Measurements from ENCODE around the gene PAK4. TPM values are rescaled to one million over a fixed set of nuclear protein-coding genes. Genes with fewer than 3 reads are reported as not detected.

PAK4 gene
- polyA plus RNA-seq, 4 donors, result 53.9 to 78.8 (median 56.0) TPM

DNA sequence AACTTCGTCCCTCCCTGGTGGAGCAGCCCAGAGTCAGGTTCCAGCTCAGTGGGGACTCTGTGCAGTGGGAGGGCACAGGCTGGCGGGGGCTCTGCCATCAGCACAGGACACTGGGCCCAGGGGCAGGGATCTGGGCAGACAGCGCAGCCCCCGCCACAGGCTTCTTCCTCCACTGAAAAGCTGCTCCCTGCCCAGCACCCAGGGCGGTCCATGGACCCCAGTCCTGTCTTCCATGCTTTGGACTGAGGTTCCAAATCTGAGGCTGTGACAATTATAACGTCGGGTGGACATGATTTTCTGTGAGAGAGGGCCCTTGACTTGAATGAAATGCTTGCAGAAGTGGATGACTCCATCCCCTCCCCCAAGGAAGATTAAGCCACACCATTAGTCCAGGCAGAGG lies 50.0 kb downstream of the PAK4 start:
- no peak for DNase-seq (ENCODE audit: low read depth in 4 of 4, low spot score in 3 of 4)

DNA sequence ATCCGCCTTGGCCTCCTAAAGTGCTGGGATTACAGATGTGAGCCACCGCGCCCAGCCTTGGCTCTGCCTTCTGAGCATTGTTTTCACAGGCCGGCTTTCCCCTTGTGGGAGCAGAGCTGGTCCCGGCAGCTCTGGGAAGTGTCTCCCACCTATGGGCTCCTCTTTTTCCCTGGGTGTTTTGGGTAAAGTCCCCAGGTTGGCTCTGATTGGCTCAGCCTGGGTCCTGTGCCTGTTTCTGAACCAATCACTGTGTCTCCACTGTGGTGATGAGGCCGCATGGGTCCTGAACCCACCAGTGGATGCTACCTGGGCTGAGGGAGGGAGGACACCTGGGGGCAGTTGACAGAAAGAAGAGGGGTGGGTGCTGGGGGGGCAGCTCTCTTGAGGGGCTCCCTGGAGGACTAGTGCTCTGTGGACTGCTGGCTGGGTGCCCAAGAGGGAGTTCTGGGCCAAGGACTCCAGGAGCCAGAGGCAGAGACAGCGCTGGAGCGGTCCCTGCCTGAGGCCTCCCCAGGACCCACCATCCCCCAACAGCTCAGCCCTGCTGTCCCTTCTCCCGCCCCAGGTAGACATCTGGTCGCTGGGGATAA lies 51.6 kb downstream of the PAK4 start:
- no peak for DNase-seq (ENCODE audit: low read depth in 4 of 4, low spot score in 3 of 4)

DNA sequence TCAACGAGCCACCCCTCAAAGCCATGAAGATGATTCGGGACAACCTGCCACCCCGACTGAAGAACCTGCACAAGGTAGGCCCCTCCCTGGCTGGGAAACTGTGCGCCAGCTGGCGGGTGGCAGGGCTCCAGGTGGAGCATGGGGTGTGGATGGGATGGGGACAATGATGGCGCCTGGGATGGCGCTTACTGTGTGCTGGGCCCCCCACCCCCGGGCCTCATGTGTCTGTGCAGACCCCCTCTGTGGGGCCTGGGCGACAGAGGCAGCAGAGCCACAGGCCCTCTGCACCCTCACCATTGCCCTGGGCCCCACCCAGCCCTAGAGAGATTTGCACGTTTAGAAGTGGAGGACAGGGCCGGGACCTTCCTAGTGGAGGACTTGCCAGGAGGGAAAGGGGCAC lies 52.1 kb downstream of the PAK4 start:
- no peak for DNase-seq (ENCODE audit: low read depth in 4 of 4, low spot score in 3 of 4)

DNA sequence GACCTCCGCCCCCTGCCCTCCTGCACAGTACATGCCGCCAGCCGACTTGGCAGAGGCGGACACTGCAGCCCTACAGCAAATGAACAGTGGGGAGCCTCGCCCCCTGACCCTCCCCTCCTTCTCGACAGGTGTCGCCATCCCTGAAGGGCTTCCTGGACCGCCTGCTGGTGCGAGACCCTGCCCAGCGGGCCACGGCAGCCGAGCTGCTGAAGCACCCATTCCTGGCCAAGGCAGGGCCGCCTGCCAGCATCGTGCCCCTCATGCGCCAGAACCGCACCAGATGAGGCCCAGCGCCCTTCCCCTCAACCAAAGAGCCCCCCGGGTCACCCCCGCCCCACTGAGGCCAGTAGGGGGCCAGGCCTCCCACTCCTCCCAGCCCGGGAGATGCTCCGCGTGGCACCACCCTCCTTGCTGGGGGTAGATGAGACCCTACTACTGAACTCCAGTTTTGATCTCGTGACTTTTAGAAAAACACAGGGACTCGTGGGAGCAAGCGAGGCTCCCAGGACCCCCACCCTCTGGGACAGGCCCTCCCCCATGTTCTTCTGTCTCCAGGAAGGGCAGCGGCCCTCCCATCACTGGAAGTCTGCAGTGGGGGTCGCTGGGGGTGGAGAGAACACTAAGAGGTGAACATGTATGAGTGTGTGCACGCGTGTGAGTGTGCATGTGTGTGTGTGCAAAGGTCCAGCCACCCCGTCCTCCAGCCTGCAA lies 52.9 kb downstream of the PAK4 start:
- no peak for DNase-seq (ENCODE audit: low read depth in 4 of 4, low spot score in 3 of 4)

DNA sequence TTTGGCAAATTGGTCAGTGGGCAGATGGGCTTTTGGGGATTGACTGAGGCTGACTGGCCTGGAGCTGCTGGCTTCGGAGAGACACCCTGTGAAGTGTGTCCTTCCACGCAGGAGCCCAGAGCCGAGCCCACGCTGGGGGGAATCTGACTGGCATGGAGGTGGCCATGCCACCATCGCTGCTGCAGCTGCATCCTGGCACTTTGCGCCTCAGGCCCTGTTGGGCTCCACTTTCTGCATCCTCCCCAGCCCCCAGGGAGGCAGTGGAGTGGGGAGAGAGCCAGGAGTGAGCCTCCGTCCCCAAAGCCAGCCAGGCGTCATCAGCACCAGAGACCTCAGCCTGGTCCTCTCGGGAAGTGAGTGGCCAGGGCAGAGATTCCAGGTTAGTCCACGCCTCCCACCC lies 54.2 kb downstream of the PAK4 start:
- DNase-seq (ENCODE audit: low read depth in 4 of 4, low spot score in 3 of 4), result no peak

DNA sequence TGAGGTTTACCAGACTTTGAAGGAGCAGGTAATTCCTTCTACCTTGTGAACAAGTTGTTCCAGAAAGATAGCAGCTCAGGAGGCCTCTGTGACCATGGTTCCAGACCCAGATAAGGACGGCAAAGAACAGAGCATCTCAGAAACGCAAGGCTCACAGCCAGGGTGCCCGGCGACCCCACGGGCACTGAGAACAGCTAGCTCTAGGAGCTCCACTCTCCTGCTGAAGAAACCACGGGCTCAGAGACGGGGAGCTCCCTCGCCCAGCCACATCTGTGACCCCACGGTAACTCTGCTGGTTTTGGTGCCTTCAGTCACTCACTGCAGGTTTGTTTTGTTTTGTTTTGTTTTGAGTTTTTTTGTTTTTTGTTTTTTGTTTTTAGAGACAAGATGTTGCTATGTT lies 55.2 kb downstream of the PAK4 start:
- no peak for DNase-seq (ENCODE audit: low read depth in 4 of 4, low spot score in 3 of 4)

DNA sequence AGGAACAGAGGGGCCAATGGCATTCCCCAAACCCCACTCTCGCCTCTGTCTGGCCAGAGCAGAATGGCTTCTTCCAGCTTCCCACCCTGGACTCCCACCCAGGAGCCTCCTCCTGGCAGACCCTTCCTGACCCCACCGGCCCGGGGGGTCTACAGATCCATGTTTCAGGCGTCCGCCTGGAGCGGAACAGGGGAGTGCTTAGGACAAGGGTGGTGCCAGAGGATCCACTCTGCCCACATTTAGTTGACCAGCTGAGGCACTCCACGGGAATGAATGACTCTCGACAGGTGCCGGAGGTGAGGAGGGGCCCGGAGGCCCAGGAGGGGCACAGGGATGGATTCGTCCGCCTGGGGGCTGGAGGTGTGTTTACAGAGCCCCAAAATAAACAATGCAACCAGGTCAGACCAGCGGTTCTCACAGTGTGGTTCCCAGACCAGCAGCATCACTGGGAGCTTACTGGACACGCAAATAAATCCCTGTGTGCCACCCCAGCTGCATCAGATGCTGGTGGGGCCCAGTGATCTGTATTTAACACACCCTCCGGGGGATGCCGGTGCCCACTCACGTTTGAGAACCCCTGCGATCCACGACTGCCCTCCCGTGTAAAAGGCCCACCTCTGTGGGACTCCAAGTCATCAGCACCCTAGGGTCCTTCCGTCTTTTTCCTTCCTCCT lies 56.1 kb downstream of the PAK4 start:
- DNase-seq (ENCODE audit: low read depth in 4 of 4, low spot score in 3 of 4), result no peak

DNA sequence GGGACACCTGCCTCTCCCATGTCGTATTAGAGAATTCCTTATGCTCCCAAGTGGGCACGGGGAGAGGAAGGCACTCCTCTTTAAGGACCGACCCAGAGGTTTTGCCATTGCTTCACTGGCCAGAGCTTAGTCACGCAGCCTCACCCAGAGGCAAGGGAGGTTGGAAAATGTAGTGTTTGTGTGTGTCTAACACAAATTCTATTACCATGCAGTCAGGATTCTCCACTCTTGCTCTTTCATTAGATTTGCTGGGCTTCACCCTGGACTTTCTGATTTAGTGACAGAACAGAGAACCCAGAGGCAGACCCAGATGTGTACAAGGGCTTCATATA lies 56.6 kb downstream of the PAK4 start:
- no peak for DNase-seq (ENCODE audit: low read depth in 4 of 4, low spot score in 3 of 4)

DNA sequence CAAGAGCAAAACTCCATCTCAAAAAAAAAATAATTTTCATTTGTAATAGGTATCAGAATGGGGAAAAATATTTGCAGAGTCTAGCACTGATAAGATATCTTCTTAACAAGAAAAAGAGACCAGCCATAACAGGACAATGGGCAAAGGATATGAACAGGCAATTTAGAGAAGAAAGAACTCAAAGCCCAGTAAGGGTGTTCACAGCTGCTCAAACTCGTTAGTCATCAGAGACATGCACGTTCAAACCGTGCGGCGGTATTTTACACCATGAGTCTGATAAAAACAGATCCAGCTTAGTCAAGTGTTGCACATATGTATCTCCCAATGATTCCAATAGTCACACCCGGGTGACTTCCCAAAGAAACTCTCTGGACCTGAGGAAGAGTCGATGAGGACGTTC lies 57.5 kb downstream of the PAK4 start:
- no peak for DNase-seq (ENCODE audit: low read depth in 4 of 4, low spot score in 3 of 4)

DNA sequence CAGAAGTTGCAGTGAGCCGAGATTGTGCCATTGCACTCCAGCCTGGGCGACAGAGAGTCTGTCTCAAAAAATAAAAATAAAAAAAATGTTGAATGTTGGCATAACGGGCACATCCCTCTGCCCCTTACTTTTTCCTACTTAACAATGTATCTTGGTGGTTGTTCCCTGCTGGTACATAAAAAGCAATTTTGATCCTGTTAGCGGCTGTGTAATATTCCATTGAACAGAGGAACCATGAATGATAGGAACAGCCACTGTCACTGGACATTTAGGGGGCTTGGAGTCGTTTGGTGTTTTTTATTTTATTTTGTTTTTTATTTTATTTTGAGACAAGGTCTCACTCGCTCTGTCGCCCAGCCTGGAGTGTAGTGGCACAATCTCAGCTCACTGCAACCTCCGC lies 60.8 kb downstream of the PAK4 start:
- no peak for DNase-seq (ENCODE audit: low read depth in 4 of 4, low spot score in 3 of 4)

DNA sequence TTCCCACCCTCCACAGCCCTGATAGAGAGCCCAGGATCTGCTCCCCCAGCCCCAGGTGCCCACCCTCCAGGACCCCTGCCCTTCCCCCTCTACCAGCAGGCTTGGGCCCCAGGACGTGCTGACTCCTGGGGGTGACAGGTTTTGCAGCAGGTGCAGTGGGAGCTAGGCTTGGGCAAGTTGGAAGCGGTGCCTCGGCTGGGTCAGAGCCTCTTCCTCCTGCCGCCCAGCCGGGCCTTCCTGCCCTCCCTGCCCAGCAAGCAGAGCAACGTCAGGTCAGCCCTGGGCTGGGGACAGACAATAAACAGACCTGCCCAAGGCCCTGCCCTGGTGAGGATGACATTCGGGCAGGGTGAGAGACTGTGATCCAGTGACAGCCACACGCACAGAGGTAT lies 62.0 kb downstream of the PAK4 start:
- no peak for DNase-seq (ENCODE audit: low read depth in 4 of 4, low spot score in 3 of 4)

DNA sequence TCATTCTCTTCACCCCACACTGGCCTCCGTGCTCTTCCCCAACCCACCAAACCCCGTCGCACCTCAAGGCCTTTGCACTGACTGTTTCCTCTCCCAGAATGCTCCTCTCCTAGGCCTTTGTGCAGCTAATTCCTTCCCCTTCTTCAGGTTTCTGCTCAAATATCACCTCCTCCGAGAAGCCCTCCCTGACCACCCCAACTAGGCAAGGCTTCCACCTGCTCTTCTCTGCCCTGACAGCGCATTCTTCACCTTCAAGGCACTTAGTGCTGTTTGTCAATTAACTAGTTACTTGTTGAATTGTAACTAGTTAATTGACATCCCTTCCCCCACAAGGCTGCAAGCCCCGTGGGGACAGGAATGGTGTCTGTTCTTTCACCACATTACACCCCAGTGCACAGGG lies 63.4 kb downstream of the PAK4 start:
- DNase-seq (ENCODE audit: low read depth in 4 of 4, low spot score in 3 of 4), result no peak

DNA sequence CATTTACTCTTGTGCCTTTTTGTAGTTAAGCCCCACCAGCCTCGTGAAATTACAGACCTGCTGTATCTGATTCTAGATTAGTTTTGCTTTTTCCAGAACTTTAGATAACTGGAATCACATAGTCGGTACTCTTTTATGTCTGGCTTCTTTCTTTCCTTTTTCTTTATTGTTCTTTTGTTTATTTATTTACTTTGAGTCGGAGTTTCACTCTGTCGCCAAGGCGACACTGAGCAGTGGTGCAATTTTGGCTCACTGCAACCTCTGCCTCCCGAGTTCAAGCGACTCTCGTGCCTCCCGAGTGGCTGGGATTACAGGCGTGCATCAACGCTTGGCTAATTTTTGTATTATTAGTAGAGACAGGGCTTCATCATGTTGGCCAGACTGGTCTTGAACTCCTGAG lies 65.2 kb downstream of the PAK4 start:
- no peak for DNase-seq (ENCODE audit: low read depth in 4 of 4, low spot score in 3 of 4)

DNA sequence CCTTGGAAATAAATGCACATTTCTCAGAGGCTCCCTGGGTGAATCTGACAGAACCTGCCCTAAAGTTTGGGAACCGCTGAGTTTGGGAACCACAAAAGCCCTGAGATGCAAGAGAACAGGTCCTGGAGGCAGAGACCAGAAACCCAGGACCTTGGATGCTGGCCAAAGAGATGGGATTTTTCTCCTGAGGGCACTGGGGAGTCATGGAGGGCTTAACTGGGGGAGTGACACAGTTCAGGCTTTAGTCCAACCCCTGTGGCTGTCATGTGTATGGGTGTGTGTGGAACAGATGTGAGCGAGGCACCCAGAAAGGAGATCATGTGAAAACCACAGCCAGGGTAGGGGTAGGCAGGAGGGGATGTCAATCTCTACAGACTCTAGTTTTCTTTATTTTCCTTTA lies 67.3 kb downstream of the PAK4 start:
- no peak for DNase-seq (ENCODE audit: low read depth in 4 of 4, low spot score in 3 of 4)

DNA sequence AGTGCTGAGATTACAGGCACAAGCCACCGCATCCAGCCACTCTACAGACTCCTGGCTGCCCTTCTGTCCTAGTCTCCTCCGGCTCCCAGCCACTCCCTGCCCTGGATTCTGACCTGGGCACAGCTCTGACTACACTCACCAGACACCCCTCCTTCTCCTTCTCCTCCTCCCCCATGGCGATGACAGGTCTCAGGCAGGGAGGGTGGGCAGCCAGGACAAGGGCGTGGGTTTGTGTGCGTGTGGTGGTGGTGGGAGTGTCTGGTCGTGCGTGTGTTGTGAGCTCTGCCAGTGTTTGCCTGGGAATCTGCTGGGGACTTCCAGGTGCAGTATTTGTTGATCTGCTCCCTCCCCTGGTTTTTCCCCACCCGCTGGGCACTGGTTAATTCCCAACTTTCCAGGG lies 68.2 kb downstream of the PAK4 start:
- no peak for DNase-seq (ENCODE audit: low read depth in 4 of 4, low spot score in 3 of 4)

DNA sequence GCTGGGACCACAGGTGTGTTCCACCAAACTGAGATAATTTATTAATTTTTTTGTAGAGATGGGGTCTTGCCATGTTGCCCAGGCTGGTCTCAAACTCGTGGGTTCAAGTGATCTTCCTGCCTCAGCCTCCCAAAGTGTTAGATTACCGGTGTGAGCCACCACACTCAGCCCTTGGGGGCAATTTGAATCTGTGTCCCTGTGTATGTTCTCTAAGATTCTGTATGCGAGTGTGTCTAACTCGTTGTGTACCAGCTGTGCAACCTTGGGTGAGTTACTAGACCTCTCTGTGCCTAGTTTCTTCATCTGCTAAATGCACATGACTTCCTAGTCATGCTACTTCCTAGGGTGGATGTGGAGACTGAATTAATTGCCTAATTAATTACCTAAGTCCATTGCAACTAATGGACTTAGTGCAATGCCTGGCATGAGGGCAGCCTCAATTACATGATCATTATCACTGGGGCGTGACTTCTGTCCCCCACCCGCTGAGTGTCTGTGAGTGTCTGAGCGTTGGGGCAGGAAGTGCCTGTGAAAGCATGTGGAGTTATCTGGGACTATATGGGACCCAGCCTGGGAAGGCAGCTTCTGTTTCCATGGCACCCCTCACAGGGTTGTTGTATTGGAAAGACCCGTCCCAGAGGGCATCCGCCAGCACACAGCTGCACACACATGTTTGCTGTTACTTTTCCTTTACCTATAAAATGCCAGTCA lies 69.4 kb downstream of the PAK4 start:
- no peak for DNase-seq (ENCODE audit: low read depth in 4 of 4, low spot score in 3 of 4)

DNA sequence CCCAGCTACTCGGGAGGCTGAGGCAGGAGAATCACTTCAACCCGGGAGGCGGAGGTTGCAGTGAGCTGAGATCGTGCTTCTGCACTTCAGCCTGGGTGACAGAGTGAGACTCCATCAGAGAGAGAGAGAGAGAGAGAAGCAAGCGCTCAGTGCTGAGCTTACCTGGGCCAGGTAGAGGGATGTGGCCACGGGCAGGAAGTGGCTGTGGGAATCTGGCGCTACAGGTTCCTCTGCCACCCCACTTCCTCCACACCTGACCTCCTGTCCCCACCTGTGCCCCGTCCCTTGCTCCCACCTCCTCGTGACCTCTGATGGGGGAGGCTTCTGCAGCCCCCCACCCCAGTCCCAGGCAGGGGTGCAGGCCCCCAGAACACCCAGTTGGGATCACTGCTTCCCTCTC lies 70.2 kb downstream of the PAK4 start:
- no peak for DNase-seq (ENCODE audit: low read depth in 4 of 4, low spot score in 3 of 4)

DNA sequence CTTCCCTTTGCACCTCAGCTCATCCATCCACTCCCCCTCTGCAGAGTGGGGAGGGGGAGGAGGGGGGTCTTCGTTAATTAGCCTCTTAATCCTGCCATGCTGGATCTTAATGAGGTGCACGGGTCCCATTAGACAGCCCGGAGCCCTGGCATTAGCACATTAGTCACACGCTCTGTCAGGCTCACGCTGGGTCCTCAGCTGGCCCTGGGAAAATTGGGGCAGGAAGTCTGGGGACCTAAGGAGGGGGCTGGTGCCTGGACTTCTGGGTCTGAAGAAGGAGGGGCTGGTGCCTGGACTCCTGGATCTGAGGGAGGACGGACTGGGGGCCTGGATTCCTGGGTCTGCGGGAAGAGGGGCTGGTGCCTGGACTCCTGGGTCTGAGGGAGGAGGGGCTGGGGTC lies 70.7 kb downstream of the PAK4 start:
- no peak for DNase-seq (ENCODE audit: low read depth in 4 of 4, low spot score in 3 of 4)

DNA sequence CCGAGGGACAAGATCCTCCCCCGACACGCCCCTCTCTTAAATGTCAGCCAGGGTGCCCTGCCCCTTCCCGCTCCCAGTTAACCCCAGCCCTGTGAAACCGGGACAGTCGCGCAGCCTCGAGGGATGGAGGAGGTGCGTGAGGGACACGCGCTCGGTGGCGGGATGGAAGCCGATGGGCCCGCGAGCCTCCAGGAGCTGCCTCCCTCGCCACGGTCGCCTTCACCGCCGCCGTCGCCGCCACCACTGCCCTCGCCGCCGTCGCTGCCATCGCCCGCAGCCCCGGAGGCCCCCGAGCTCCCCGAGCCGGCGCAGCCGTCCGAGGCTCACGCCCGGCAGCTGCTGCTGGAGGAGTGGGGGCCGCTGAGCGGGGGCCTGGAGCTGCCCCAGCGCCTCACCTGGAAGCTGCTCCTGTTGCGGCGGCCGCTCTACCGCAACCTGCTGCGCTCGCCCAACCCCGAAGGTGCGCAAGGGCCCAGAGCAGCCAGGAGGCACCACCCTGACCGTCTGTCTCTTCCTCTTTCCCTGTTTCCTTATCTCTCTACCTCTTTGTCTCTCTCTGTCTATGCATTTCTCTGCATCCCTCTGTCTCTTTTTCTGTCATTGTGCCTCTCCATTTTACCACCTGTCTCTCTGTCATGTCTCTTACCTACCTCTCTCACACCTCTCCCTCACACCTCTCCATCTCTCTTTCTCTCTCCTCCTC lies 71.4 kb downstream of the PAK4 start, which contains the start of gene NCCRP1:
Gene NCCRP1, plus strand, starts transcription at position 105 of the 703 bp plus-strand sequence. Its CDS starts 19 bp downstream, at position 124.
- no peak for DNase-seq (ENCODE audit: low read depth in 4 of 4, low spot score in 3 of 4)

DNA sequence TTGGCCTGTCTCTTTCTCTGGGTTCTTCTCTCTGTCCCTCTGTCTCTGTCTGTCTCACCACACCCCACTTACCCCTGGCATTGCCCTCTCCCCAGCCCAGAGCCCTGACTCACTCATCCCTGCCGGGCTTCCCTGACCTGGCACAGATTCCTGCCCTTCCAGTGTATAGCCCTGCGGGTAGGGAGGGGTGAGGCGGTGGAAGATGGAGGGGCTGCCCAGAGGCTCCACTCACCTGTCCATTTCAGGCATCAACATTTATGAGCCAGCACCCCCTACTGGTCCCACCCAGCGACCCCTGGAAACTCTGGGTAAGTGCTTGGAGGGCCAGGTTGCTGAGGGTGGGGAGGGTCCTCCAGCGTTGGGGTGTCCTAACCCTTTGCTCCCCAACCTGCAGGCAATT lies 72.2 kb downstream of the PAK4 start:
- no peak for DNase-seq (ENCODE audit: low read depth in 4 of 4, low spot score in 3 of 4)

DNA sequence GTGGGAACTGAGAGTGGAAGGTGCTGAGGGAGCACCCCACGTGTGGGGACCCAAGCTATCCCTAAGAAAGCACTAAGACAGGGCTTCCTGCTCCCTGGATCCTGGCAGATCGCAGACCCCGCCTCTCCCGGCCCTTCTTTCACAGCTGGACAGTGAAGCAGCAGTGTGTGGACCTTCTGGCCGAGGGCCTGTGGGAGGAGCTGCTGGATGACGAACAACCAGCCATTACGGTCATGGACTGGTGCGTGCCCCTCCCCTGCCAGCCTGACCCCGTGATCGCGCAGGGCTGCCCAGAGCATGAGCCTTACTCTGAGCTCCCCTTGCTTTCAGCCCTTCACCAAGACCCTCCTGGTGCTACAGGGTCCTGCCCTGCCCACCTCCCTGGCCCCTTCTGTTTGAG lies 73.4 kb downstream of the PAK4 start:
- DNase-seq (ENCODE audit: low read depth in 4 of 4, low spot score in 3 of 4), result peak in 3 of 4 donors; percentile 54 to 65 (median 62)

Data from right renal pelvis (tissue), 4 donors.